GM15510 (cell line): ENCODE data around the gene SLC45A2.

Source experiments
- POLR2A ChIP-seq: IDR thresholded peaks from 3 replicates; pipeline ENCODE4 v1.6.1; 2011; ENCODE audit warnings: borderline replicate concordance; ENCODE audit not compliant: insufficient read length; ENCODE audit errors: extremely low read depth

The SLC45A2 gene, protein sequence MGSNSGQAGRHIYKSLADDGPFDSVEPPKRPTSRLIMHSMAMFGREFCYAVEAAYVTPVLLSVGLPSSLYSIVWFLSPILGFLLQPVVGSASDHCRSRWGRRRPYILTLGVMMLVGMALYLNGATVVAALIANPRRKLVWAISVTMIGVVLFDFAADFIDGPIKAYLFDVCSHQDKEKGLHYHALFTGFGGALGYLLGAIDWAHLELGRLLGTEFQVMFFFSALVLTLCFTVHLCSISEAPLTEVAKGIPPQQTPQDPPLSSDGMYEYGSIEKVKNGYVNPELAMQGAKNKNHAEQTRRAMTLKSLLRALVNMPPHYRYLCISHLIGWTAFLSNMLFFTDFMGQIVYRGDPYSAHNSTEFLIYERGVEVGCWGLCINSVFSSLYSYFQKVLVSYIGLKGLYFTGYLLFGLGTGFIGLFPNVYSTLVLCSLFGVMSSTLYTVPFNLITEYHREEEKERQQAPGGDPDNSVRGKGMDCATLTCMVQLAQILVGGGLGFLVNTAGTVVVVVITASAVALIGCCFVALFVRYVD

DNA sequence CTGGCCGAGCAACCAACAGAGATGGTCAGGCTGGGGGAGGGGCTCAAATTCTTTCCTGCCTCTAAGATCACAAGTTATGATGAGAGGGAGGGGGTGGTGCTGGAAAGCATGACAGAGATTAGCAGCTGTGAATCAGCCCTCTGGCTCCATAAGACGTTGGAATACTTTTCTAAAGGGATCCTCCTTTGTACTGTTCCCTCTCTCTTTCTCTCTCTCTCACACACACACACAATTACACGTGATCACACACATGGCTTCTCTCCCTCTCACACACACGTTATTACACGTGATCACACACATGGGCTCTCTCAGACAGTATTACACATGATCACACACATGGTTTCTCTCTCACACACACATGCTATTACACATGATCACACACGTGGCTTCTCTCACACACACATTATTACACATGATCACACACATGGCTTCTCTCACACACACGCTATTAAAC is at the start of gene SLC45A2:
Gene SLC45A2, minus strand, starts transcription at position 23 of the 454 bp plus-strand sequence. CDS start 110 bp downstream, outside the sequence.
- no peak for TF ChIP-seq POLR2A

DNA sequence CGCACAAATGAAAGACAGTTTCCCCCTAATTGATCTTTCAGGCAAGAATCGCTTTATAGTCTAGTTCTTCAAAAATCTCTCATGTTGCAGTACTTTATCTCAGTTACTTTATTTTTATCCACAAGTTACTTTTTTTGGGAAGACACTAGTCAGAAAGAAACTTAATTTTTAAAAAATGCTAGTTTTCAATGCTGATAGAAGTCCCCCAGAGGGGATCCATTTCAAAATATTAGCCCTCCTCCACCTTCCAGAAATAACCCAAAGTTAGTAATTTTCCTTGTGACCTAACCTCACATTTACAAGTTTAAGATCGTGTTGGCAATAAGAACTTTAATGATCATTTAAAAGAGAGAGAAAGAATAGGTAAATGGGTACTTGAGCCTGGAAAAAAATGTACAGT is 47.5 kb upstream of the SLC45A2 start:
- no peak for TF ChIP-seq POLR2A

- TF ChIP-seq POLR2A, result no peak
Measured at GRCh38 chr5:34031117-34031516, 46.6 kb upstream of the SLC45A2 start.

DNA sequence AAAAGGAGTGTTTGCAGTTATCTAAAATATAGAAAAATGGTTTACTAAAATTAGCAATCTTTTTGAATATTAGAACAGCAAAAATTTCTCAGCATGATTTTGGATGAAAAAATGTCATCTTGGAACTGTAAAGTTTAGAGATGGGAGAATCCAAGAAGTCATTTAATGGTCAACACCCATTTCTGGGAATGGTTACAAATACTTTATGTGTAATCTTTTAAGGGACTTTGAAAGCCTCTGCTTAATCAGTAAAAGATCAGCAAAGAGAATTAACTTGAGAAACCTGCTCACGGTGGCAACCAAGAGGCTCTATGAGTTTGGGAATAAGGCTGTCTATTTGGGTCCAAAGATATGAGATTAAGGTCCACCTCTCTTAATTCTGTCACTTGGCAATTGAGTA is 45.6 kb upstream of the SLC45A2 start:
- TF ChIP-seq POLR2A, result no peak

DNA sequence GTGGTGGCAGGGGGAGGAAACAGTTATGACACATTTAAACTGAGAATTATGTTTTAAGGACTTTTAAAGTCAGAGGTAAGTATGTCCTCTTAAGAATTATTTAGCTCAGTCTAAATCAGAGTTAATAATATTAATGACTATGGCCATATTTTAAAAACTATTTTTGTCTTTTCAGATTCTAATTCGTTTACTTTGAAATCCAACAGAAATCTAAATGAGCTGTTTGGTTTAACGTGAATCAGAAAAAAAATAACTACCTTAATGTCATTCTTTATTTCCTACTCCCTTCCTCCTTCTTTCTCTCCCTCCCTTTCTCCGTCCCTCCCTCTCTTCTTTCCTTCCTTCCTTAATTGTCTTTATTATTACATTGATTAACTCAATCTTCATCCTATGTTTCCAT is 43.9 kb upstream of the SLC45A2 start:
- no peak for TF ChIP-seq POLR2A

GRCh38 chr5:34026089-34026761 is 41.7 kb upstream of the SLC45A2 start:
- TF ChIP-seq POLR2A, result no peak

GRCh38 chr5:34022121-34022705 is 37.7 kb upstream of the SLC45A2 start:
- TF ChIP-seq POLR2A, result no peak

DNA sequence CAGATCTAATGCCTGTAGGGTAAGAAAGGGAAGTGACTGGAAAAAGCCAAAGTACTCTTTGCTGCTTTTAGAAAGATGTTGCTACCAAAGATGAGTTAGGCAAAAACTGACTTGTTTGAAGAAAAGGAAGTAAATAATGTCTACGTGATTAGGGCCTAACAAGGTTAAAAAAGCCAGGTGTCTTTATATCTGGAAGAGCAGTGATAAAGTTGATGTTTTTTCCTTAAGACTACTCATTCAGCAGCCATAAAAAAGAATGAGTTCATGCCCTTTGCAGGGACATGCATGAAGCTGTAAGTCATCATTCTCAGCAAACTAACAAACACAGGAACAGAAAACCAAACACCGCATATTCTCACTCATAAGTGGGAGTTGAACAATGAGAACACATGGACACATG is 36.8 kb upstream of the SLC45A2 start:
- TF ChIP-seq POLR2A, result no peak

- TF ChIP-seq POLR2A, result no peak
Measured at GRCh38 chr5:34020726-34021125, 36.2 kb upstream of the SLC45A2 start.

- TF ChIP-seq POLR2A, result no peak
Measured at GRCh38 chr5:34017254-34017653, 32.8 kb upstream of the SLC45A2 start.

- TF ChIP-seq POLR2A, result no peak
Measured at GRCh38 chr5:34016750-34017149, 32.3 kb upstream of the SLC45A2 start.

GRCh38 chr5:34016222-34016621 is 31.7 kb upstream of the SLC45A2 start:
- TF ChIP-seq POLR2A, result no peak

GRCh38 chr5:34015120-34015822 is 30.8 kb upstream of the SLC45A2 start:
- TF ChIP-seq POLR2A, result no peak

DNA sequence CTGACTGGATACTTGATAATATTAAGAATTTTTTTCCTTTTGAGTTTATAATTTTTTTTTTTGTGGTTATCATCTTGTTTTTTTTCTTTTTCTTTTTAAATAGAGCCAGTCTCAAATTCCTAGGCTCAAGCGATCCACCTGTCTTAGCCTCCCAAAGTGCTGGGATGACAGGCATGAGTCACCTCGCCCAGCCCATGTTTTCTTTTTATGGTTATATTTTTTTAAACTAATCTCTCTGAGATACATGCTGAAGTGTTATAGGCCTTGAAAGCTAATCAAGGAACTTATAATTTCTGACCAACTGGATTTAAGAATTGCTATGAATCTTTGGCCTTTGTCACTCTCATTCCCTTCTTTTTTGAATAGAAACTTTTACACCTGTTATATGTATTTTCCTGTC is 30.1 kb upstream of the SLC45A2 start:
- no peak for TF ChIP-seq POLR2A

GRCh38 chr5:34013547-34013946 is 29.1 kb upstream of the SLC45A2 start:
- no peak for TF ChIP-seq POLR2A
